Activated T-cell treated with anti-CD3 and anti-CD28 coated beads, Interleukin-2, amount 50 U/mL, for 24 hours (primary cell): ENCODE measurements around the gene KCNMA1.
A peak's percentile ranks its signal among the peaks of the same experiment; 100 is the strongest.

Source experiments
- DNase-seq: peaks from one replicate; pipeline ENCODE4 v3.0.0-alpha.2; 2020
- H3K27ac Mint-ChIP-seq: 2 replicates; pipeline ENCODE4 v1.8.0; 2020; ENCODE audit warnings: mild to moderate bottlenecking, mixed read lengths
- H3K27me3 Mint-ChIP-seq: 2 replicates; pipeline ENCODE4 v1.8.0; 2020; ENCODE audit warnings: mixed read lengths
- H3K36me3 Mint-ChIP-seq: 2 replicates; pipeline ENCODE4 v1.8.0; 2020; ENCODE audit warnings: low read depth, mixed read lengths
- H3K4me1 Mint-ChIP-seq: 2 replicates; pipeline ENCODE4 v1.8.0; 2020; ENCODE audit warnings: low read depth, mixed read lengths
- H3K4me3 Mint-ChIP-seq: 2 replicates; pipeline ENCODE4 v1.8.0; 2020; ENCODE audit warnings: mild to moderate bottlenecking, moderate library complexity, mixed read lengths
- H3K9me3 Mint-ChIP-seq: 2 replicates; pipeline ENCODE4 v1.8.0; 2020; ENCODE audit warnings: mixed read lengths

Gene KCNMA1

GRCh38 chr10:77168861-77169260 lies 468.7 kb downstream of the KCNMA1 start:
- H3K4me3 Mint-ChIP-seq = no peak overlapping the region
- H3K36me3 Mint-ChIP-seq = no peaks in the 10 kb centered on the region
- H3K27ac Mint-ChIP-seq = no peak overlapping the region
- H3K27me3 Mint-ChIP-seq = peaks cover 36% of the 10 kb centered on the region
- peaks cover 5% of the 10 kb centered on the region for H3K4me1 Mint-ChIP-seq
- no peak for DNase-seq
- no peaks in the 10 kb centered on the region for H3K9me3 Mint-ChIP-seq

DNA sequence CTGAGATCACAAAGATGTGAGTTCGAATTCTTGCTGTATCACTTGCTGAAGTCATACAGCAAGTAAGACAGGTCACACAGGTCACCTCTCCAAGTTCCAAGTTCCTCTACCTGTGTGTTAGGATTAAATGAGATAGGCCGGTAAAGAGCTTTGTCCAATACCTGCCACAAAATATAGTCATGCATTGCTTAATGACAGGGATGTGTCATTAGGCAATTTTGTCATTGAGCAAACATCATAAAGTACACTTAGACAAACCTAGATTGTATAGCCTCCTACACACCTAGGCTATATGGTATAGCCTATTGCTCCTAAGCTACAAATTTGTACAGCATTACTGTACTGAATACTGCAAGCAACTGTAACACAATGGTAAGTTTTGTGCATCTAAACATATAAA lies 469.4 kb downstream of the KCNMA1 start:
- Mint-ChIP-seq H3K4me3 (no peak overlapping the region), H3K27me3 (peaks cover 40% of the 10 kb centered on the region), H3K27ac (no peak overlapping the region), H3K36me3 (no peaks in the 10 kb centered on the region), H3K9me3 (no peaks in the 10 kb centered on the region), H3K4me1 (peaks cover 5% of the 10 kb centered on the region)
- no peak for DNase-seq

DNA sequence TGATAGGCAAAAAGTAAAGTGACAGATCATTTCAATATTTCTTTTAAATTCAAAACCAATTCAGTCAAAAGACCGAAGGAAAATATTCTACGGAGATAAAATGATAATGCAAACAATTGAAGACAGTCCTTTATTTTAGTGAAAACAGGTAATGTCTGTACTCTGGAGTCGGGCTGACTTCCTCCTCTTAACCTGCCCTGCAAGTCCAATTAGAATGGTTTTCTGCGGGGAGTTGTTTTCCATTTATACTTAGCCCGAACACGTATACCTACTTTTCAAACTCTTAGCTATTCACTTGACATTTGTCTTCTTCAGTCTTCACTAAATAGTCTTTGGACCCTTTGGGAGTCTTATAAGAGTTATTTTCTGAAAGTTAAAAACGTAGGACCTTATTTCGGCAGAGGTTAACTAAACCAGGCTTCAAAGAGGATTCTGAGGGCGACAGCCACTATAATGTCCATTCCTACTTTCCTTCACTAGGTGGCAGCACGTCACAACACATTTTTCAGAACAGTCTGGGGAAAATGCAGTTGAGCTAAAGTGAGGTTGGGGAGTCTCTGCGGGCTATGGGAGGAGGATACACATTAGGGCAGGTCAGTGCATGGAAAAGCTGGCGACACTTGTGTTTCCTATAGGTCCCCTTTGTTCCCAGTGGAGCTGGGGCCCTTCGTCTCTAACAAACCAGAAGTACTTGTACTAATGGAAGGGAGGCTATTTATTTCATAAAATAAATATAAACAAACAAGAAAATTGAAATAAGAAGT lies 472.0 kb downstream of the KCNMA1 start:
- H3K27ac Mint-ChIP-seq = no peak overlapping the region
- H3K9me3 Mint-ChIP-seq = no peaks in the 10 kb centered on the region
- peak overlapping the region; percentile 20 for H3K4me3 Mint-ChIP-seq
- DNase-seq = peak; percentile 32
- peaks cover 5% of the 10 kb centered on the region for H3K4me1 Mint-ChIP-seq
- no peaks in the 10 kb centered on the region for H3K36me3 Mint-ChIP-seq
- peaks cover 39% of the 10 kb centered on the region for H3K27me3 Mint-ChIP-seq

GRCh38 chr10:77164616-77165311 lies 472.8 kb downstream of the KCNMA1 start:
- H3K36me3 Mint-ChIP-seq = no peaks in the 10 kb centered on the region
- no peak for DNase-seq
- no peaks in the 10 kb centered on the region for H3K9me3 Mint-ChIP-seq
- no peak overlapping the region for H3K4me3 Mint-ChIP-seq
- H3K27ac Mint-ChIP-seq = no peak overlapping the region
- peaks cover 39% of the 10 kb centered on the region for H3K27me3 Mint-ChIP-seq
- H3K4me1 Mint-ChIP-seq = peaks cover 5% of the 10 kb centered on the region

- H3K27ac Mint-ChIP-seq = no peak overlapping the region
- H3K4me3 Mint-ChIP-seq = no peak overlapping the region
- no peaks in the 10 kb centered on the region for H3K9me3 Mint-ChIP-seq
- H3K4me1 Mint-ChIP-seq = peaks cover 5% of the 10 kb centered on the region
- H3K27me3 Mint-ChIP-seq = peaks cover 39% of the 10 kb centered on the region
- DNase-seq = no peak
- no peaks in the 10 kb centered on the region for H3K36me3 Mint-ChIP-seq
These were observed 473.8 kb downstream of the KCNMA1 start for GRCh38 chr10:77163670-77164348.

GRCh38 chr10:77162697-77163096 lies 474.9 kb downstream of the KCNMA1 start:
- Mint-ChIP-seq H3K27ac (no peak overlapping the region), H3K4me3 (no peak overlapping the region), H3K4me1 (peaks cover 5% of the 10 kb centered on the region)

DNA sequence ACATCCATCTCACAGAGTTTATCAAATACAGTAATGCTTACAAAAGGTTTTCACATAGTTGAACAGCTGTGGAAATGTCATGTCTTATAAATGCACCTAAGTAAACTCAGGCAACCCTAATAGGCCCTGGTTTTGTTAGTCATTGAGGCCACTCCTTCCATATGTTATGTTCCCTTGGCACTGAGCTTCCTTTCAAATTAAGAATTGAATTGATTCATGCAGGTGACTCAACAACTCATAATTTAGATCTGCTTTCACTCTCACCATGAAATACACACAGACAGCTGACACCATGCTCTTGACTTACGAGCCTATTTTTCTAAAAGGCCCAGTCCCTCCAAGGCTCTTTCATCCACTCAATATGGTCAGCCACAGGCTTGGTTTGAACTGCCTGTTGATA lies 476.9 kb downstream of the KCNMA1 start:
- H3K9me3 Mint-ChIP-seq = no peaks in the 10 kb centered on the region
- DNase-seq = no peak
- no peak overlapping the region for H3K27ac Mint-ChIP-seq
- no peak overlapping the region for H3K4me3 Mint-ChIP-seq
- peaks cover 2% of the 10 kb centered on the region for H3K4me1 Mint-ChIP-seq
- H3K27me3 Mint-ChIP-seq = peaks cover 36% of the 10 kb centered on the region
- no peaks in the 10 kb centered on the region for H3K36me3 Mint-ChIP-seq

More at GRCh38 chr10:77162697-77163096, 474.9 kb downstream of the KCNMA1 start:
- H3K36me3 Mint-ChIP-seq = no peaks in the 10 kb centered on the region
- no peak for DNase-seq
- H3K9me3 Mint-ChIP-seq = no peaks in the 10 kb centered on the region
- peaks cover 37% of the 10 kb centered on the region for H3K27me3 Mint-ChIP-seq

GRCh38 chr10:77159538-77160110 lies 478.0 kb downstream of the KCNMA1 start:
- H3K27me3 Mint-ChIP-seq = peaks cover 29% of the 10 kb centered on the region
- no peak overlapping the region for H3K4me3 Mint-ChIP-seq
- DNase-seq = no peak
- no peaks in the 10 kb centered on the region for H3K4me1 Mint-ChIP-seq
- H3K27ac Mint-ChIP-seq = no peak overlapping the region
- H3K9me3 Mint-ChIP-seq = no peaks in the 10 kb centered on the region
- H3K36me3 Mint-ChIP-seq = no peaks in the 10 kb centered on the region

DNA sequence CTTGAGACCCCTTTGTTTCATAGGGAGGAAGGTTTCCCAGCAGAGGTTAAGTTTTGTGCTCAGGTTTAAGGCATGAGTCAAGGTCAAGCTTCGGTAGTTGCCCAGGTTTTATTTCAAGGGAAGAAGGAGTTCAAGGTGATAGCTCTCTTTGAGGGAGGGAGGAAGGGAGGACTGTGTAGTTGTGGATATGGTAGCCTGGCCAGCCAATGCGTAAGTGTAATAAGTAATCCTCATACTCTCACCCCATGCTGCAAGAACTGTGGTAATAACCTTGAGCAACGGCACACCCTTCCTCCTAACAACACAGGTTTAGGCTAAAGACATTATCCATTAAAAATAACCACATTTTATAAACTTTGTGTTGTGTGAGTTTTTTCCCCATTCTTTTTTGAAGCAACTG lies 478.9 kb downstream of the KCNMA1 start:
- H3K36me3 Mint-ChIP-seq = no peaks in the 10 kb centered on the region
- H3K27me3 Mint-ChIP-seq = peaks cover 21% of the 10 kb centered on the region
- H3K4me3 Mint-ChIP-seq = no peak overlapping the region
- no peaks in the 10 kb centered on the region for H3K9me3 Mint-ChIP-seq
- no peak for DNase-seq
- no peaks in the 10 kb centered on the region for H3K4me1 Mint-ChIP-seq
- H3K27ac Mint-ChIP-seq = no peak overlapping the region

- no peak for DNase-seq
- Mint-ChIP-seq H3K27me3 (peaks cover 16% of the 10 kb centered on the region), H3K4me1 (no peaks in the 10 kb centered on the region), H3K27ac (no peak overlapping the region), H3K4me3 (no peak overlapping the region), H3K9me3 (no peaks in the 10 kb centered on the region), H3K36me3 (no peaks in the 10 kb centered on the region)
These were observed 480.2 kb downstream of the KCNMA1 start for GRCh38 chr10:77157248-77158019.

- no peak for DNase-seq
These were observed 481.2 kb downstream of the KCNMA1 start for GRCh38 chr10:77156406-77156879.

GRCh38 chr10:77152256-77152655 lies 485.4 kb downstream of the KCNMA1 start:
- peaks cover 8% of the 10 kb centered on the region for H3K27me3 Mint-ChIP-seq
- no peaks in the 10 kb centered on the region for H3K4me1 Mint-ChIP-seq
- H3K36me3 Mint-ChIP-seq = no peaks in the 10 kb centered on the region
- H3K27ac Mint-ChIP-seq = no peak overlapping the region
- H3K4me3 Mint-ChIP-seq = no peak overlapping the region
- H3K9me3 Mint-ChIP-seq = no peaks in the 10 kb centered on the region
- no peak for DNase-seq

More at GRCh38 chr10:77156406-77156879, 481.2 kb downstream of the KCNMA1 start:
- Mint-ChIP-seq H3K27me3 (peaks cover 13% of the 10 kb centered on the region), H3K4me3 (no peak overlapping the region), H3K9me3 (no peaks in the 10 kb centered on the region), H3K36me3 (no peaks in the 10 kb centered on the region), H3K27ac (no peak overlapping the region), H3K4me1 (no peaks in the 10 kb centered on the region)

DNA sequence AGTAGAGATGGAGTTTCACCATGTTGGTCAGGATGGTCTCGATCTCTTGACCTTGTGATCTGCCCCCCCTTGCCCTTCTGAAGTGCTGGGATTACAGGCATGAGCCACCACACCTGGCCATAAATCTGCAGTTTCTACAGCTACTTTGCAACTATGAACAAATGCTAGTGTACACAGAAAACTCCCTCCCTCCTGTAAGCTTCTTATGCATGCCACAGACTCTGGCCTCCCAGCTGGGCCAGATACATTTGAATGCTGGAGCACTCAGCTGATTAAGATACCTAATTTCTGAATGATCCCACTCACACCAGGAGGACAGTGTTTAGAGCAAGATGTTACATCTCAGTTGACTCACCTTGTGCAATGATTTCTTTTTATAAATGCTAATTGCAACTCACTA lies 486.2 kb downstream of the KCNMA1 start:
- Mint-ChIP-seq H3K27me3 (peaks cover 5% of the 10 kb centered on the region), H3K9me3 (no peaks in the 10 kb centered on the region), H3K36me3 (no peaks in the 10 kb centered on the region), H3K4me3 (no peak overlapping the region), H3K27ac (no peak overlapping the region), H3K4me1 (no peaks in the 10 kb centered on the region)
- DNase-seq = no peak

DNA sequence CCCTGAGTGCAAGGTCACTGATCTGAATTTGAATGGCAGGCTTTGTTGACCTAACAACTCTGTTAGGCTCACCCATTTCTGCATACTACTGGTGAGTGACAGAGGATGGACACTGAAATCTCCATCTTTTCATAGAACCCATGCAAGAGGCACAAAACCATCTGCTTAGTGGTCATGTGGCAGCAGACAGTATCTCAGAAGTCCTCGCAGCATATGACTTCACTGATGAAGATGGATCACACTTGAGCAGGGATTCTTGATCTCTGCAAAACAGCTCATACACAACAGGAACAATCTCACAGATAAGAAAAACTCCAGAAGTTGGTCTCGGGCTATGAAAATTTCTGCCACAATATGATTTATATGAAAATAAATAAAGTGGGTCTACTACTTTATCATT lies 487.9 kb downstream of the KCNMA1 start:
- no peaks in the 10 kb centered on the region for H3K36me3 Mint-ChIP-seq
- H3K4me3 Mint-ChIP-seq = no peak overlapping the region
- no peaks in the 10 kb centered on the region for H3K9me3 Mint-ChIP-seq
- no peak overlapping the region for H3K27ac Mint-ChIP-seq
- DNase-seq = no peak
- H3K4me1 Mint-ChIP-seq = no peaks in the 10 kb centered on the region
- peaks cover 1% of the 10 kb centered on the region for H3K27me3 Mint-ChIP-seq
